ENCODE measurements around the gene TMEM229B. TPM values are rescaled to one million over a fixed set of nuclear protein-coding genes. Genes with fewer than 3 reads are reported as not detected.

TMEM229B gene
- total and polyA plus RNA-seq, 9 donors = 0.23 to 0.62 (median 0.41) TPM

GRCh38 chr14:67442139-67442906 is 46.2 kb downstream of the TMEM229B start:
- H3K36me3 ChIP-seq (ENCODE audit: control insufficient read depth, insufficient read depth, low read length) = no peaks in the 10 kb centered on the region
- H3K27me3 ChIP-seq (ENCODE audit: control insufficient read depth, insufficient read depth, low read length) = peaks cover 4% of the 10 kb centered on the region
- no peaks in the 10 kb centered on the region for H3K9me3 ChIP-seq (replicated peaks; ENCODE audit: control insufficient read depth, low read depth, low read length)
- WGBS (ENCODE audit: insufficient coverage) = 63% methylated on average over 5 of the region's 8 CpGs
- H3K27ac ChIP-seq (ENCODE audit: low read length) = no peak overlapping the region
- H3K4me3 ChIP-seq (ENCODE audit: low read length) = no peak overlapping the region
- H3K4me1 ChIP-seq (ENCODE audit: control insufficient read depth, insufficient read depth, low read length) = no peaks in the 10 kb centered on the region
- no peak for DNase-seq

GRCh38 chr14:67441672-67442071 is 46.8 kb downstream of the TMEM229B start:
- no peak overlapping the region for H3K27ac ChIP-seq (ENCODE audit: low read length)
- no peak for DNase-seq
- H3K36me3 ChIP-seq (ENCODE audit: control insufficient read depth, insufficient read depth, low read length) = no peaks in the 10 kb centered on the region
- WGBS (ENCODE audit: insufficient coverage) = 91% methylated on average over 7 of the region's 8 CpGs
- no peaks in the 10 kb centered on the region for H3K9me3 ChIP-seq (replicated peaks; ENCODE audit: control insufficient read depth, low read depth, low read length)
- peaks cover 4% of the 10 kb centered on the region for H3K27me3 ChIP-seq (ENCODE audit: control insufficient read depth, insufficient read depth, low read length)
- no peaks in the 10 kb centered on the region for H3K4me1 ChIP-seq (ENCODE audit: control insufficient read depth, insufficient read depth, low read length)
- no peak overlapping the region for H3K4me3 ChIP-seq (ENCODE audit: low read length)

GRCh38 chr14:67441256-67441655 is 47.3 kb downstream of the TMEM229B start:
- H3K27ac ChIP-seq (ENCODE audit: low read length) = no peak overlapping the region
- H3K4me1 ChIP-seq (ENCODE audit: control insufficient read depth, insufficient read depth, low read length) = no peaks in the 10 kb centered on the region
- H3K4me3 ChIP-seq (ENCODE audit: low read length) = no peak overlapping the region
- no peaks in the 10 kb centered on the region for H3K36me3 ChIP-seq (ENCODE audit: control insufficient read depth, insufficient read depth, low read length)
- WGBS (ENCODE audit: insufficient coverage) = no CpG with 5 or more reads among the region's 2 CpGs
- H3K9me3 ChIP-seq (replicated peaks; ENCODE audit: control insufficient read depth, low read depth, low read length) = no peaks in the 10 kb centered on the region
- peaks cover 4% of the 10 kb centered on the region for H3K27me3 ChIP-seq (ENCODE audit: control insufficient read depth, insufficient read depth, low read length)
- no peak for DNase-seq

GRCh38 chr14:67440513-67440912 is 48.0 kb downstream of the TMEM229B start:
- 74% methylated on average over 4 of the region's 4 CpGs for WGBS (ENCODE audit: insufficient coverage)
- Histone ChIP-seq H3K9me3 (replicated peaks; ENCODE audit: control insufficient read depth, low read depth, low read length) (no peaks in the 10 kb centered on the region), H3K27me3 (ENCODE audit: control insufficient read depth, insufficient read depth, low read length) (peaks cover 10% of the 10 kb centered on the region), H3K27ac (ENCODE audit: low read length) (no peak overlapping the region), H3K4me1 (ENCODE audit: control insufficient read depth, insufficient read depth, low read length) (no peaks in the 10 kb centered on the region), H3K36me3 (ENCODE audit: control insufficient read depth, insufficient read depth, low read length) (no peaks in the 10 kb centered on the region), H3K4me3 (ENCODE audit: low read length) (no peak overlapping the region)
- DNase-seq = no peak

- Histone ChIP-seq H3K27me3 (ENCODE audit: control insufficient read depth, insufficient read depth, low read length) (peaks cover 9% of the 10 kb centered on the region), H3K4me3 (ENCODE audit: low read length) (no peak overlapping the region), H3K36me3 (ENCODE audit: control insufficient read depth, insufficient read depth, low read length) (no peaks in the 10 kb centered on the region), H3K27ac (ENCODE audit: low read length) (no peak overlapping the region), H3K4me1 (ENCODE audit: control insufficient read depth, insufficient read depth, low read length) (no peaks in the 10 kb centered on the region), H3K9me3 (replicated peaks; ENCODE audit: control insufficient read depth, low read depth, low read length) (no peaks in the 10 kb centered on the region)
- WGBS (ENCODE audit: insufficient coverage) = 40% methylated on average over 1 of the region's 1 CpG
- no peak for DNase-seq
Measured at GRCh38 chr14:67438969-67439368, 49.6 kb downstream of the TMEM229B start.

- H3K36me3 ChIP-seq (ENCODE audit: control insufficient read depth, insufficient read depth, low read length) = no peaks in the 10 kb centered on the region
- no peak for DNase-seq
- 83% methylated on average over 5 of the region's 10 CpGs for WGBS (ENCODE audit: insufficient coverage)
- H3K27me3 ChIP-seq (ENCODE audit: control insufficient read depth, insufficient read depth, low read length) = peaks cover 9% of the 10 kb centered on the region
- H3K4me3 ChIP-seq (ENCODE audit: low read length) = no peak overlapping the region
- no peaks in the 10 kb centered on the region for H3K4me1 ChIP-seq (ENCODE audit: control insufficient read depth, insufficient read depth, low read length)
- H3K9me3 ChIP-seq (replicated peaks; ENCODE audit: control insufficient read depth, low read depth, low read length) = no peaks in the 10 kb centered on the region
- no peak overlapping the region for H3K27ac ChIP-seq (ENCODE audit: low read length)
Measured at GRCh38 chr14:67436006-67436866, 52.3 kb downstream of the TMEM229B start.

- Histone ChIP-seq H3K36me3 (ENCODE audit: control insufficient read depth, insufficient read depth, low read length) (no peaks in the 10 kb centered on the region), H3K27me3 (ENCODE audit: control insufficient read depth, insufficient read depth, low read length) (peaks cover 9% of the 10 kb centered on the region), H3K27ac (ENCODE audit: low read length) (no peak overlapping the region), H3K9me3 (replicated peaks; ENCODE audit: control insufficient read depth, low read depth, low read length) (no peaks in the 10 kb centered on the region), H3K4me1 (ENCODE audit: control insufficient read depth, insufficient read depth, low read length) (no peaks in the 10 kb centered on the region), H3K4me3 (ENCODE audit: low read length) (no peak overlapping the region)
- 88% methylated on average over 4 of the region's 5 CpGs for WGBS (ENCODE audit: insufficient coverage)
- no peak for DNase-seq
Measured at GRCh38 chr14:67435603-67436002, 52.9 kb downstream of the TMEM229B start.

GRCh38 chr14:67432050-67432564 is 56.4 kb downstream of the TMEM229B start:
- Histone ChIP-seq H3K27me3 (ENCODE audit: control insufficient read depth, insufficient read depth, low read length) (peaks cover 11% of the 10 kb centered on the region), H3K9me3 (replicated peaks; ENCODE audit: control insufficient read depth, low read depth, low read length) (no peaks in the 10 kb centered on the region), H3K4me1 (ENCODE audit: control insufficient read depth, insufficient read depth, low read length) (peaks cover 3% of the 10 kb centered on the region), H3K4me3 (ENCODE audit: low read length) (no peak overlapping the region), H3K27ac (ENCODE audit: low read length) (no peak overlapping the region), H3K36me3 (ENCODE audit: control insufficient read depth, insufficient read depth, low read length) (no peaks in the 10 kb centered on the region)
- peak; percentile 16 for DNase-seq
- WGBS (ENCODE audit: insufficient coverage) = 33% methylated on average over 7 of the region's 7 CpGs

GRCh38 chr14:67429510-67430205 is 58.9 kb downstream of the TMEM229B start:
- no peak for DNase-seq
- Histone ChIP-seq H3K27ac (ENCODE audit: low read length) (no peak overlapping the region), H3K9me3 (replicated peaks; ENCODE audit: control insufficient read depth, low read depth, low read length) (no peaks in the 10 kb centered on the region), H3K27me3 (ENCODE audit: control insufficient read depth, insufficient read depth, low read length) (peaks cover 11% of the 10 kb centered on the region), H3K4me1 (ENCODE audit: control insufficient read depth, insufficient read depth, low read length) (peaks cover 7% of the 10 kb centered on the region), H3K36me3 (ENCODE audit: control insufficient read depth, insufficient read depth, low read length) (no peaks in the 10 kb centered on the region), H3K4me3 (ENCODE audit: low read length) (no peak overlapping the region)
- WGBS (ENCODE audit: insufficient coverage) = 40% methylated on average over 7 of the region's 9 CpGs

Data from muscle of leg (tissue), 11 donors.